ENCODE measurements around the gene MAST4. TPM values are rescaled to one million over a fixed set of nuclear protein-coding genes. Genes with fewer than 3 reads are reported as not detected.

MAST4 gene
- total and polyA plus RNA-seq, 7 experiments from 2014 or later: 11.3 to 39.0 (median 28.3) TPM

- DNase-seq: no peak
- no peaks in the 10 kb centered on the region for H3K36me3 ChIP-seq (ENCODE audit: control insufficient read depth in 2 of 3, insufficient read depth in 3 of 3, low read length in 3 of 3)
- ChIA-PET CTCF (no interaction called here), POLR2A (no interaction called here)
- no peak overlapping the region for H3K27ac Mint-ChIP-seq
- peaks cover 12 to 51% (median 40%) of the 10 kb centered on the region in 7 donors for H3K4me1 Mint-ChIP-seq
- H3K9me3 ChIP-seq (ENCODE audit: control insufficient read depth in 2 of 3, low read length in 3 of 3): no peaks in the 10 kb centered on the region
- no peak for ATAC-seq
- H3K4me3 Mint-ChIP-seq: no peak overlapping the region
- peaks cover 0 to 3% of the 10 kb centered on the region in 2 donors for H3K27me3 ChIP-seq (ENCODE audit: control insufficient read depth in 2 of 2, insufficient read depth in 2 of 2, low read length in 2 of 2)
- no peaks in the 10 kb centered on the region for H3K27me3 Mint-ChIP-seq
- no peak overlapping the region for H3K27ac ChIP-seq (ENCODE audit: low read depth, low read length)
- H3K36me3 Mint-ChIP-seq: peaks cover 8 to 35% (median 19%) of the 10 kb centered on the region in 5 donors
- H3K4me1 ChIP-seq (ENCODE audit: control insufficient read depth in 2 of 2, insufficient read depth in 2 of 2, low read length in 2 of 2): no peaks in the 10 kb centered on the region
- intact Hi-C loops (cut with micrococcal nuclease): no loop called here
- no peak overlapping the region for H3K4me3 ChIP-seq (ENCODE audit: low read length)
- H3K9me3 Mint-ChIP-seq: peaks cover 0 to 9% (median 0%) of the 10 kb centered on the region in 11 donors
Measured at GRCh38 chr5:67025457-67025856, 429.3 kb downstream of the MAST4 start.

GRCh38 chr5:67026278-67026677 lies 430.1 kb downstream of the MAST4 start:
- CTCF ChIA-PET: no interaction called here
- H3K4me3 ChIP-seq (ENCODE audit: low read length): no peak overlapping the region
- intact Hi-C loops (cut with micrococcal nuclease): no loop called here
- H3K4me1 ChIP-seq (ENCODE audit: control insufficient read depth in 2 of 2, insufficient read depth in 2 of 2, low read length in 2 of 2): no peaks in the 10 kb centered on the region
- no peak overlapping the region for H3K4me3 Mint-ChIP-seq
- H3K27me3 Mint-ChIP-seq: no peaks in the 10 kb centered on the region
- no peaks in the 10 kb centered on the region for H3K9me3 ChIP-seq (ENCODE audit: control insufficient read depth in 2 of 3, low read length in 3 of 3)
- peaks cover 8 to 33% (median 17%) of the 10 kb centered on the region in 5 donors for H3K36me3 Mint-ChIP-seq
- peaks cover 14 to 53% (median 47%) of the 10 kb centered on the region in 7 donors for H3K4me1 Mint-ChIP-seq
- H3K27ac Mint-ChIP-seq: peak overlapping the region in 1 of 9 donors; percentile 11
- H3K27ac ChIP-seq (ENCODE audit: low read depth, low read length): no peak overlapping the region
- no peak for DNase-seq
- POLR2A ChIA-PET: no interaction called here
- H3K9me3 Mint-ChIP-seq: peaks cover 0 to 9% (median 0%) of the 10 kb centered on the region in 11 donors
- H3K36me3 ChIP-seq (ENCODE audit: control insufficient read depth in 2 of 3, insufficient read depth in 3 of 3, low read length in 3 of 3): no peaks in the 10 kb centered on the region
- H3K27me3 ChIP-seq (ENCODE audit: control insufficient read depth in 2 of 2, insufficient read depth in 2 of 2, low read length in 2 of 2): peaks cover 0 to 3% of the 10 kb centered on the region in 2 donors
- no peak for ATAC-seq

GRCh38 chr5:67027171-67027570 lies 431.0 kb downstream of the MAST4 start:
- no peak overlapping the region for H3K4me3 ChIP-seq (ENCODE audit: low read length)
- H3K4me1 ChIP-seq (ENCODE audit: control insufficient read depth in 2 of 2, insufficient read depth in 2 of 2, low read length in 2 of 2): no peaks in the 10 kb centered on the region
- no peak overlapping the region for H3K27ac Mint-ChIP-seq
- H3K36me3 Mint-ChIP-seq: peaks cover 8 to 29% (median 17%) of the 10 kb centered on the region in 5 donors
- peaks cover 14 to 56% (median 52%) of the 10 kb centered on the region in 7 donors for H3K4me1 Mint-ChIP-seq
- H3K9me3 ChIP-seq (ENCODE audit: control insufficient read depth in 2 of 3, low read length in 3 of 3): no peaks in the 10 kb centered on the region
- no peak overlapping the region for H3K27ac ChIP-seq (ENCODE audit: low read depth, low read length)
- peaks cover 0 to 3% of the 10 kb centered on the region in 2 donors for H3K27me3 ChIP-seq (ENCODE audit: control insufficient read depth in 2 of 2, insufficient read depth in 2 of 2, low read length in 2 of 2)
- H3K27me3 Mint-ChIP-seq: no peaks in the 10 kb centered on the region
- H3K9me3 Mint-ChIP-seq: peaks cover 0 to 9% (median 0%) of the 10 kb centered on the region in 11 donors
- ChIA-PET CTCF (no interaction called here), POLR2A (interaction anchor here (0.6 kb wide), 1 partner anchor 196 kb away, joined by 3 read pairs; no protein-coding TSS in a partner anchor)
- DNase-seq: no peak
- H3K4me3 Mint-ChIP-seq: no peak overlapping the region
- no peaks in the 10 kb centered on the region for H3K36me3 ChIP-seq (ENCODE audit: control insufficient read depth in 2 of 3, insufficient read depth in 3 of 3, low read length in 3 of 3)
- no peak for ATAC-seq
- intact Hi-C loops (cut with micrococcal nuclease): no loop called here

- peaks cover 0 to 3% of the 10 kb centered on the region in 2 donors for H3K27me3 ChIP-seq (ENCODE audit: control insufficient read depth in 2 of 2, insufficient read depth in 2 of 2, low read length in 2 of 2)
- DNase-seq (no peak), ATAC-seq (peak; percentile 44)
- ChIA-PET CTCF (no interaction called here), POLR2A (no interaction called here)
- Mint-ChIP-seq H3K4me1 (peaks cover 15 to 60% (median 48%) of the 10 kb centered on the region in 7 donors), H3K27ac (no peak overlapping the region), H3K27me3 (no peaks in the 10 kb centered on the region), H3K9me3 (peaks cover 0 to 9% (median 0%) of the 10 kb centered on the region in 11 donors), H3K4me3 (peak overlapping the region in 1 of 10 donors; percentile 2), H3K36me3 (peaks cover under 1 to 21% (median 13%) of the 10 kb centered on the region in 5 donors)
- no peaks in the 10 kb centered on the region for H3K9me3 ChIP-seq (ENCODE audit: control insufficient read depth in 2 of 3, low read length in 3 of 3)
- no peak overlapping the region for H3K27ac ChIP-seq (ENCODE audit: low read depth, low read length)
- H3K4me3 ChIP-seq (ENCODE audit: low read length): no peak overlapping the region
- H3K36me3 ChIP-seq (ENCODE audit: control insufficient read depth in 2 of 3, insufficient read depth in 3 of 3, low read length in 3 of 3): no peaks in the 10 kb centered on the region
- intact Hi-C loops (cut with micrococcal nuclease): no loop called here
- no peaks in the 10 kb centered on the region for H3K4me1 ChIP-seq (ENCODE audit: control insufficient read depth in 2 of 2, insufficient read depth in 2 of 2, low read length in 2 of 2)
Measured at GRCh38 chr5:67028371-67028770, 432.2 kb downstream of the MAST4 start.

GRCh38 chr5:67028941-67029340 lies 432.7 kb downstream of the MAST4 start:
- no peak for ATAC-seq

GRCh38 chr5:67029481-67029880 lies 433.3 kb downstream of the MAST4 start:
- Mint-ChIP-seq H3K27ac (no peak overlapping the region), H3K4me1 (peaks cover 15 to 71% (median 56%) of the 10 kb centered on the region in 7 donors), H3K27me3 (no peaks in the 10 kb centered on the region), H3K9me3 (peaks cover 0 to 9% (median 0%) of the 10 kb centered on the region in 11 donors), H3K36me3 (peaks cover 0 to 25% (median 13%) of the 10 kb centered on the region in 5 donors), H3K4me3 (no peak overlapping the region)
- intact Hi-C loops (cut with micrococcal nuclease): no loop called here
- Histone ChIP-seq H3K9me3 (ENCODE audit: control insufficient read depth in 2 of 3, low read length in 3 of 3) (no peaks in the 10 kb centered on the region), H3K27me3 (ENCODE audit: control insufficient read depth in 2 of 2, insufficient read depth in 2 of 2, low read length in 2 of 2) (peaks cover 0 to 3% of the 10 kb centered on the region in 2 donors), H3K4me1 (ENCODE audit: control insufficient read depth in 2 of 2, insufficient read depth in 2 of 2, low read length in 2 of 2) (no peaks in the 10 kb centered on the region), H3K36me3 (ENCODE audit: control insufficient read depth in 2 of 3, insufficient read depth in 3 of 3, low read length in 3 of 3) (no peaks in the 10 kb centered on the region), H3K4me3 (ENCODE audit: low read length) (no peak overlapping the region), H3K27ac (ENCODE audit: low read depth, low read length) (no peak overlapping the region)
- DNase-seq (no peak), ATAC-seq (no peak)
- CTCF ChIA-PET: no interaction called here
- POLR2A ChIA-PET: no interaction called here

More at GRCh38 chr5:67028941-67029340, 432.7 kb downstream of the MAST4 start:
- H3K4me3 ChIP-seq (ENCODE audit: low read length): no peak overlapping the region
- peaks cover 0 to 3% of the 10 kb centered on the region in 2 donors for H3K27me3 ChIP-seq (ENCODE audit: control insufficient read depth in 2 of 2, insufficient read depth in 2 of 2, low read length in 2 of 2)
- Mint-ChIP-seq H3K4me1 (peaks cover 15 to 65% (median 50%) of the 10 kb centered on the region in 7 donors), H3K36me3 (peaks cover 0 to 23% (median 13%) of the 10 kb centered on the region in 5 donors), H3K27ac (no peak overlapping the region), H3K27me3 (no peaks in the 10 kb centered on the region), H3K4me3 (no peak overlapping the region), H3K9me3 (peaks cover 0 to 9% (median 0%) of the 10 kb centered on the region in 11 donors)
- H3K4me1 ChIP-seq (ENCODE audit: control insufficient read depth in 2 of 2, insufficient read depth in 2 of 2, low read length in 2 of 2): no peaks in the 10 kb centered on the region
- H3K36me3 ChIP-seq (ENCODE audit: control insufficient read depth in 2 of 3, insufficient read depth in 3 of 3, low read length in 3 of 3): no peaks in the 10 kb centered on the region
- intact Hi-C loops (cut with micrococcal nuclease): no loop called here
- CTCF ChIA-PET: no interaction called here
- DNase-seq: no peak
- POLR2A ChIA-PET: no interaction called here
- H3K9me3 ChIP-seq (ENCODE audit: control insufficient read depth in 2 of 3, low read length in 3 of 3): no peaks in the 10 kb centered on the region
- no peak overlapping the region for H3K27ac ChIP-seq (ENCODE audit: low read depth, low read length)
